Liver (tissue), 9 donors: Measurements from ENCODE around the gene BARHL1. TPM values are rescaled to one million over a fixed set of nuclear protein-coding genes. Genes with fewer than 3 reads are reported as not detected.

Experiments
- DNase-seq: peaks from one replicate; pipeline ENCODE4 v3.0.0-alpha.2; 2017; ENCODE audit warnings: low spot score
- H3K27ac ChIP-seq, 2 donors: one replicate each; pipeline ENCODE4 v1.7.0; 2013; ENCODE audit warnings: inconsistent platforms in 2 of 2, low read length in 2 of 2, control low read depth in 1 of 2, low read depth in 1 of 2, mild to moderate bottlenecking in 1 of 2
- H3K27me3 ChIP-seq, 4 donors: one replicate each; pipeline versions ENCODE4 v1.6.1 to v1.7.0; 2013; ENCODE audit warnings: low read length in 3 of 4, inconsistent platforms in 1 of 4, mild to moderate bottlenecking in 1 of 4, moderate library complexity in 1 of 4; ENCODE audit not compliant: control insufficient read depth in 4 of 4, insufficient read depth in 4 of 4
- H3K36me3 ChIP-seq, 4 donors: one replicate each; pipeline versions ENCODE4 v1.6.1 to v1.7.0; 2013; ENCODE audit warnings: low read length in 3 of 4, mild to moderate bottlenecking in 3 of 4, low read depth in 1 of 4, moderate library complexity in 1 of 4; ENCODE audit not compliant: control insufficient read depth in 4 of 4, insufficient read depth in 3 of 4
- H3K4me1 ChIP-seq, 4 donors: one replicate each; pipeline versions ENCODE4 v1.6.1 to v1.7.0; 2013; ENCODE audit warnings: low read length in 3 of 4, mild to moderate bottlenecking in 3 of 4, moderate library complexity in 1 of 4; ENCODE audit not compliant: control insufficient read depth in 4 of 4, insufficient read depth in 4 of 4
- H3K4me3 ChIP-seq, 3 donors: one replicate each; pipeline versions ENCODE4 v1.6.1 to v1.7.0; 2013; ENCODE audit warnings: low read length in 3 of 3, control low read depth in 1 of 3, low read depth in 1 of 3, mild to moderate bottlenecking in 1 of 3
- H3K9ac ChIP-seq, 2 donors: one replicate each; pipeline ENCODE4 v1.7.0; 2013; ENCODE audit warnings: low read length in 2 of 2, mild to moderate bottlenecking in 2 of 2, moderate library complexity in 2 of 2, control low read depth in 1 of 2, low read depth in 1 of 2
- H3K9me3 ChIP-seq, 4 donors: one replicate each; pipeline versions ENCODE4 v1.6.1 to v1.7.0; 2013; ENCODE audit warnings: low read length in 3 of 4; ENCODE audit not compliant: control insufficient read depth in 4 of 4
- ATF3 ChIP-seq: IDR thresholded peaks from 2 replicates; pipeline ENCODE4 v1.6.1; 2016; ENCODE audit warnings: antibody characterized with exemption
- EGR1 ChIP-seq, 2 donors: IDR thresholded peaks; 2 replicates each; pipeline ENCODE4 v1.6.1; 2016 to 2018; ENCODE audit warnings: antibody characterized with exemption in 2 of 2, low read depth in 2 of 2
- FOXA1 ChIP-seq: IDR thresholded peaks from 2 replicates; pipeline ENCODE4 v1.6.1; 2016; ENCODE audit warnings: antibody characterized with exemption
- FOXA2 ChIP-seq: IDR thresholded peaks from 2 replicates; pipeline ENCODE4 v1.6.1; 2016; ENCODE audit warnings: antibody characterized with exemption
- GABPA ChIP-seq, 2 donors: IDR thresholded peaks in 1 of 2; conservative IDR thresholded peaks in 1 of 2; 2 replicates each; pipeline ENCODE4 v1.6.1; 2016; ENCODE audit warnings: antibody characterized with exemption in 2 of 2, mild to moderate bottlenecking in 1 of 2, moderate library complexity in 1 of 2
- HNF4A ChIP-seq, 2 donors: conservative IDR thresholded peaks; 2 replicates each; pipeline ENCODE4 v1.6.1; 2016; ENCODE audit warnings: antibody characterized with exemption in 2 of 2, mild to moderate bottlenecking in 2 of 2
- HNF4G ChIP-seq: IDR thresholded peaks from 2 replicates; pipeline ENCODE4 v1.6.1; 2016; ENCODE audit warnings: antibody characterized with exemption
- JUND ChIP-seq, 2 donors: IDR thresholded peaks; 2 replicates each; pipeline ENCODE4 v1.6.1; 2016; ENCODE audit warnings: antibody characterized with exemption in 2 of 2
- MAX ChIP-seq: IDR thresholded peaks from 2 replicates; pipeline ENCODE4 v1.6.1; 2016; ENCODE audit warnings: antibody characterized with exemption
- NR2F2 ChIP-seq: IDR thresholded peaks from 2 replicates; pipeline ENCODE4 v1.6.1; 2016; ENCODE audit warnings: antibody characterized with exemption
- RAD21 ChIP-seq, 2 donors: IDR thresholded peaks; 2 replicates each; pipeline ENCODE4 v1.6.1; 2016; ENCODE audit warnings: antibody characterized with exemption in 2 of 2, mild to moderate bottlenecking in 2 of 2
- REST ChIP-seq: IDR thresholded peaks from 2 replicates; pipeline ENCODE4 v1.6.1; 2016; ENCODE audit warnings: antibody characterized with exemption, mild to moderate bottlenecking
- RXRA ChIP-seq, 2 donors: IDR thresholded peaks; 2 replicates each; pipeline ENCODE4 v1.6.1; 2017 to 2018; ENCODE audit warnings: antibody characterized with exemption in 2 of 2, mild to moderate bottlenecking in 1 of 2
- SP1 ChIP-seq: IDR thresholded peaks from 2 replicates; pipeline ENCODE4 v1.6.1; 2018; ENCODE audit warnings: antibody characterized with exemption, mild to moderate bottlenecking
- TAF1 ChIP-seq: conservative IDR thresholded peaks from 2 replicates; pipeline ENCODE4 v1.6.1; 2016; ENCODE audit warnings: antibody characterized with exemption, mild to moderate bottlenecking
- YY1 ChIP-seq: IDR thresholded peaks from 2 replicates; pipeline ENCODE4 v1.6.1; 2016; ENCODE audit warnings: antibody characterized with exemption, mild to moderate bottlenecking
- ZBTB33 ChIP-seq: IDR thresholded peaks from 2 replicates; pipeline ENCODE4 v1.6.1; 2016; ENCODE audit warnings: antibody characterized with exemption
- WGBS: extraction: QIAGEN DNeasy Blood & Tissue Kit; methylation state at CpG from one replicate; pipeline ENCODE4 v1.1.7; 2013; 5-methylcytosine and 5-hydroxymethylcytosine counted together
- polyA plus RNA-seq, 2 donors: library from polyadenylated mRNA; stranded (reverse) in 1 of 2; unstranded in 1 of 2; fragments of 200-250 nt in 1 of 2; fragments of >200 nt in 1 of 2; fragmentation: Nextera tagmentation in 1 of 2; extraction: Ambion mirVana in 1 of 2; gene quantifications; one replicate each; pipeline versions ENCODE4 v1.2.1 to v1.2.3, GENCODE V29; 2013 to 2015
- total RNA-seq, 2 donors: library from RNA; depleted of rRNA; stranded (reverse); fragments of >200 nt; gene quantifications; one replicate each; pipeline ENCODE4 v1.2.3, GENCODE V29; 2014
- donor health status: healthy.
- donor health status: healthy.
- donor health status: healthy.
- donor health status: healthy.
- donor health status: healthy.

The BARHL1 gene
- total and polyA plus RNA-seq, 4 donors = not detected

- Histone ChIP-seq H3K27me3 (peaks cover 0 to 2% (median 0%) of the 10 kb centered on the region in 4 donors), H3K9me3 (no peaks in the 10 kb centered on the region), H3K27ac (no peak overlapping the region), H3K4me3 (no peak overlapping the region), H3K9ac (no peak overlapping the region), H3K36me3 (no peaks in the 10 kb centered on the region), H3K4me1 (peaks cover 0 to 5% (median 0%) of the 10 kb centered on the region in 4 donors)
- TF ChIP-seq ATF3 (no peak), HNF4A (conservative IDR thresholded peaks at IDR 0.05) (no peak), TAF1 (no peak), FOXA2 (no peak), NR2F2 (no peak), MAX (no peak)
- 85% methylated on average over 13 of the region's 13 CpGs for WGBS
- no peak for DNase-seq
These were observed 35.0 kb upstream of the BARHL1 start for GRCh38 chr9:132547436-132547835.

- Histone ChIP-seq H3K27ac (no peak overlapping the region), H3K4me1 (peaks cover 0 to 5% (median 0%) of the 10 kb centered on the region in 4 donors), H3K27me3 (peaks cover 0 to 2% (median 0%) of the 10 kb centered on the region in 4 donors), H3K4me3 (no peak overlapping the region), H3K36me3 (no peaks in the 10 kb centered on the region), H3K9ac (no peak overlapping the region), H3K9me3 (no peaks in the 10 kb centered on the region)
- 71% methylated on average over 21 of the region's 21 CpGs for WGBS
- TF ChIP-seq YY1 = no peak
- TF ChIP-seq RXRA (IDR thresholded peaks at IDR 0.05) = no peak
- TF ChIP-seq HNF4G = no peak
- TF ChIP-seq SP1 = no peak
- no peak for TF ChIP-seq EGR1 (IDR thresholded peaks at IDR 0.05; ENCODE audit: low read depth in 2 of 2)
- DNase-seq = no peak
These were observed 34.3 kb upstream of the BARHL1 start for GRCh38 chr9:132547976-132548730.

- no peak overlapping the region for H3K9ac ChIP-seq
- no peak overlapping the region for H3K4me3 ChIP-seq
- H3K27ac ChIP-seq = no peak overlapping the region
- H3K27me3 ChIP-seq = peaks cover 0 to 2% (median 0%) of the 10 kb centered on the region in 4 donors
- 65% methylated on average over 17 of the region's 17 CpGs for WGBS
- DNase-seq = no peak
- peaks cover 0 to 5% (median 0%) of the 10 kb centered on the region in 4 donors for H3K4me1 ChIP-seq
- no peaks in the 10 kb centered on the region for H3K9me3 ChIP-seq
- no peaks in the 10 kb centered on the region for H3K36me3 ChIP-seq
- TF ChIP-seq GABPA (IDR thresholded peaks at IDR 0.05 in 1 of 2, conservative IDR thresholded peaks at IDR 0.05 in 1 of 2) (no peak), HNF4G (no peak), NR2F2 (no peak), RAD21 (IDR thresholded peaks at IDR 0.05) (no peak), TAF1 (no peak), SP1 (no peak), ZBTB33 (no peak), HNF4A (conservative IDR thresholded peaks at IDR 0.05) (no peak), FOXA1 (no peak), REST (no peak), EGR1 (IDR thresholded peaks at IDR 0.05; ENCODE audit: low read depth in 2 of 2) (no peak), YY1 (no peak), ATF3 (no peak), JUND (IDR thresholded peaks at IDR 0.05) (no peak), MAX (no peak), FOXA2 (no peak)
These were observed 33.4 kb upstream of the BARHL1 start for GRCh38 chr9:132548751-132549640.
